ENCODE measurements around the gene TARBP1. TPM values are rescaled to one million over a fixed set of nuclear protein-coding genes. Genes with fewer than 3 reads are reported as not detected.

The TARBP1 gene
- total and polyA plus RNA-seq, 2 of the 13 experiments (the other 11 are each of a cell fraction or from before 2014, with no cell fraction given): 37.7 to 67.0 TPM

- peak; percentile 98 for TF ChIP-seq ZNF224 (CRISPR knock-in tag; IDR thresholded peaks at IDR 0.05)
- TF ChIP-seq ZSCAN12 (CRISPR knock-in tag; IDR thresholded peaks at IDR 0.05): 0 out of 2 replicates have a peak, but pooled peaks have one; percentile 52
- no peak for TF ChIP-seq ZNF704 (CRISPR knock-in tag; IDR thresholded peaks at IDR 0.05; ENCODE audit: borderline replicate concordance)
- 0 out of 2 replicates have a peak, but pooled peaks have one; percentile 75 for TF ChIP-seq PITX1 (CRISPR knock-in tag; IDR thresholded peaks at IDR 0.05)
- TF ChIP-seq ZNF577 (CRISPR knock-in tag; IDR thresholded peaks at IDR 0.05; ENCODE audit: borderline replicate concordance, low read depth): no peak
- no peak for TF ChIP-seq ZBTB8A (CRISPR knock-in tag; IDR thresholded peaks at IDR 0.05; ENCODE audit: borderline replicate concordance, low read depth)
- TF ChIP-seq PATZ1 (CRISPR knock-in tag; IDR thresholded peaks at IDR 0.05): peak; percentile 66
- TF ChIP-seq PBX3 (CRISPR knock-in tag; IDR thresholded peaks at IDR 0.05; ENCODE audit: borderline replicate concordance): no peak
- TF ChIP-seq ZNF691 (CRISPR knock-in tag; IDR thresholded peaks at IDR 0.05; ENCODE audit: borderline replicate concordance, low read depth): peak; percentile 82; the same call in 1 of the 2 replicates
- no peak for TF ChIP-seq ATF3 (CRISPR knock-in tag; IDR thresholded peaks at IDR 0.05)
- TF ChIP-seq ZNF737 (CRISPR knock-in tag; IDR thresholded peaks at IDR 0.05; ENCODE audit: borderline replicate concordance): 0 out of 2 replicates have a peak, but pooled peaks have one; percentile 38
- no peak for TF ChIP-seq ZFP36 (IDR thresholded peaks at IDR 0.05; ENCODE audit: borderline replicate concordance, low read depth, low read length, partially characterized antibody)
- TF ChIP-seq MED1 (CRISPR knock-in tag; IDR thresholded peaks at IDR 0.05): peak; percentile 83
- TF ChIP-seq, protein P1, sequence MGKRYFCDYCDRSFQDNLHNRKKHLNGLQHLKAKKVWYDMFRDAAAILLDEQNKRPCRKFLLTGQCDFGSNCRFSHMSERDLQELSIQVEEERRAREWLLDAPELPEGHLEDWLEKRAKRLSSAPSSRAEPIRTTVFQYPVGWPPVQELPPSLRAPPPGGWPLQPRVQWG (CRISPR knock-in tag; IDR thresholded peaks at IDR 0.05; ENCODE audit: borderline replicate concordance, low read depth): no peak
- peak; percentile 50; the same call in 1 of the 2 replicates for TF ChIP-seq NFKBIZ (CRISPR knock-in tag; IDR thresholded peaks at IDR 0.05)
- TF ChIP-seq, protein P2, sequence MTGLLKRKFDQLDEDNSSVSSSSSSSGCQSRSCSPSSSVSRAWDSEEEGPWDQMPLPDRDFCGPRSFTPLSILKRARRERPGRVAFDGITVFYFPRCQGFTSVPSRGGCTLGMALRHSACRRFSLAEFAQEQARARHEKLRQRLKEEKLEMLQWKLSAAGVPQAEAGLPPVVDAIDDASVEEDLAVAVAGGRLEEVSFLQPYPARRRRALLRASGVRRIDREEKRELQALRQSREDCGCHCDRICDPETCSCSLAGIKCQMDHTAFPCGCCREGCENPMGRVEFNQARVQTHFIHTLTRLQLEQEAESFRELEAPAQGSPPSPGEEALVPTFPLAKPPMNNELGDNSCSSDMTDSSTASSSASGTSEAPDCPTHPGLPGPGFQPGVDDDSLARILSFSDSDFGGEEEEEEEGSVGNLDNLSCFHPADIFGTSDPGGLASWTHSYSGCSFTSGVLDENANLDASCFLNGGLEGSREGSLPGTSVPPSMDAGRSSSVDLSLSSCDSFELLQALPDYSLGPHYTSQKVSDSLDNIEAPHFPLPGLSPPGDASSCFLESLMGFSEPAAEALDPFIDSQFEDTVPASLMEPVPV (CRISPR knock-in tag; IDR thresholded peaks at IDR 0.05): peak; percentile 75; the same call in 1 of the 2 replicates
- no peak; the same call in 1 of the 2 replicates for TF ChIP-seq NR1H2 (CRISPR knock-in tag; IDR thresholded peaks at IDR 0.05; ENCODE audit: borderline replicate concordance, low read depth)
- TF ChIP-seq POLR2G (IDR thresholded peaks at IDR 0.05; ENCODE audit: low read depth, low read length): peak; percentile 97
- TF ChIP-seq ZNF615 (CRISPR knock-in tag; IDR thresholded peaks at IDR 0.05; ENCODE audit: borderline replicate concordance): peak; percentile 87
Observed at GRCh38 chr1:234373064-234373958, 105.7 kb downstream of the TARBP1 start, which contains the start of gene COA6 (continued).
